Neural cell (in vitro differentiated cells): ENCODE measurements around the gene CDYL. TPM values are rescaled to one million over a fixed set of nuclear protein-coding genes. Genes with fewer than 3 reads are reported as not detected.

Source experiments
- H2AFZ ChIP-seq: fragments of 200-600, 300-800 bp; sonication (generic), shearing (Covaris generic); 2 replicates; pipeline ENCODE4 v1.6.0; 2014; ENCODE audit warnings: low read depth, mild to moderate bottlenecking, antibody characterized with exemption, low read length, moderate library complexity
- H3F3A ChIP-seq: fragments of 200-600 bp; shearing (Covaris generic); 2 replicates; pipeline ENCODE4 v1.6.1; 2016; ENCODE audit warnings: mild to moderate bottlenecking, moderate library complexity, mixed read lengths, antibody characterized with exemption, low read length; ENCODE audit not compliant: insufficient read depth, poor library complexity, severe bottlenecking
- H3K27ac ChIP-seq: fragments of 200-600, 300-800 bp; sonication (generic), shearing (Covaris generic); 2 replicates; pipeline ENCODE4 v1.5.1; 2014; ENCODE audit warnings: mild to moderate bottlenecking, low read length, moderate library complexity
- H3K27me3 ChIP-seq: fragments of 300-800, 200-600 bp; sonication (generic), shearing (Covaris generic); 2 replicates; pipeline ENCODE4 v1.6.0; 2014; ENCODE audit warnings: mild to moderate bottlenecking, low read depth, low read length, moderate library complexity; ENCODE audit not compliant: insufficient read depth
- H3K36me3 ChIP-seq: fragments of 300-800, 200-600 bp; sonication (generic), shearing (Covaris generic); 2 replicates; pipeline ENCODE4 v1.5.1; 2014; ENCODE audit warnings: mild to moderate bottlenecking, antibody characterized with exemption, low read length, moderate library complexity; ENCODE audit not compliant: insufficient read depth
- H3K4me2 ChIP-seq: fragments of 300-800, 200-600 bp; sonication (generic), shearing (Covaris generic); 2 replicates; pipeline ENCODE4 v1.6.0; 2014; ENCODE audit warnings: mild to moderate bottlenecking, low read length
- H3K4me3 ChIP-seq: fragments of 300-800, 200-600 bp; sonication (generic), shearing (Covaris generic); 2 replicates; pipeline ENCODE4 v1.5.1; 2014; ENCODE audit warnings: mild to moderate bottlenecking, low read length, moderate library complexity
- H3K79me2 ChIP-seq: fragments of 200-600 bp; shearing (Covaris generic); replicated peaks from 2 replicates; pipeline ENCODE4 v1.6.0; 2014; ENCODE audit warnings: mild to moderate bottlenecking, low read length, moderate library complexity; ENCODE audit not compliant: insufficient read depth
- H3K9ac ChIP-seq: fragments of 300-800, 200-600 bp; sonication (generic), shearing (Covaris generic); 2 replicates; pipeline ENCODE4 v1.6.1; 2016; ENCODE audit warnings: mild to moderate bottlenecking, low read length, mixed read lengths
- H3K9me2 ChIP-seq: fragments of 200-600 bp; shearing (Covaris generic); 2 replicates; pipeline ENCODE4 v1.6.1; 2016; ENCODE audit warnings: mild to moderate bottlenecking, low read length, mixed read lengths; ENCODE audit not compliant: insufficient read depth
- H3K9me3 ChIP-seq: fragments of 200-600, 300-800 bp; sonication (generic), shearing (Covaris generic); 2 replicates; pipeline ENCODE4 v1.6.1; 2016; ENCODE audit warnings: mild to moderate bottlenecking, mixed run types, low read length, moderate library complexity, mixed read lengths
- H4K20me1 ChIP-seq: fragments of 200-600 bp; shearing (Covaris generic); 2 replicates; pipeline ENCODE4 v1.6.1; 2016; ENCODE audit warnings: mild to moderate bottlenecking, mixed run types; ENCODE audit not compliant: insufficient read depth
- CTCF ChIP-seq: fragments of 450-650 bp; IDR thresholded peaks from 2 replicates; pipeline ENCODE4 v1.5.1; 2014; ENCODE audit warnings: antibody characterized with exemption, mild to moderate bottlenecking, moderate library complexity; ENCODE audit not compliant: poor library complexity, severe bottlenecking
- EP300 ChIP-seq: fragments of 450-650 bp; conservative IDR thresholded peaks from 2 replicates; pipeline ENCODE4 v1.6.1; 2014; ENCODE audit warnings: antibody characterized with exemption, mild to moderate bottlenecking, moderate library complexity; ENCODE audit not compliant: poor library complexity, severe bottlenecking
- EZH2 ChIP-seq: fragments of 200-600, 300-800 bp; shearing (Covaris generic), sonication (generic); IDR thresholded peaks from 2 replicates; pipeline ENCODE4 v1.6.1; 2014; ENCODE audit warnings: antibody characterized with exemption, low read length, borderline replicate concordance, mild to moderate bottlenecking; ENCODE audit not compliant: insufficient read depth, poor library complexity, severe bottlenecking
- MXI1 ChIP-seq: fragments of 450-650 bp; conservative IDR thresholded peaks from 2 replicates; pipeline ENCODE4 v1.6.1; 2014; ENCODE audit warnings: antibody characterized with exemption, mild to moderate bottlenecking; ENCODE audit not compliant: poor library complexity, severe bottlenecking
- POLR2AphosphoS5 ChIP-seq: IDR thresholded peaks from 2 replicates; pipeline ENCODE4 v1.6.1; 2012
- RAD21 ChIP-seq: fragments of 450-650 bp; conservative IDR thresholded peaks from 2 replicates; pipeline ENCODE4 v1.6.1; 2014; ENCODE audit warnings: antibody characterized with exemption, mild to moderate bottlenecking, moderate library complexity
- REST ChIP-seq: IDR thresholded peaks from 2 replicates; pipeline ENCODE4 v1.6.1; 2012; ENCODE audit warnings: borderline replicate concordance
- SMC3 ChIP-seq: fragments of 450-650 bp; conservative IDR thresholded peaks from 2 replicates; pipeline ENCODE4 v1.6.1; 2014; ENCODE audit warnings: antibody characterized with exemption, mild to moderate bottlenecking, moderate library complexity; ENCODE audit not compliant: poor library complexity
- TAF1 ChIP-seq: IDR thresholded peaks from 2 replicates; pipeline ENCODE4 v1.6.1; 2012; ENCODE audit warnings: low read depth
- polyA plus RNA-seq: library from polyadenylated mRNA; depleted of rRNA; stranded (reverse); fragments of >200 nt; gene quantifications from 2 replicates; pipeline ENCODE4 v1.2.3, GENCODE V29; 2014

The CDYL gene
- polyA plus RNA-seq, 1 donor from 2014 or later = 5.2 TPM

- no peaks in the 10 kb centered on the region for H3K27me3 ChIP-seq
- no peak overlapping the region for H2AFZ ChIP-seq
- H3K4me2 ChIP-seq = no peak overlapping the region
- no peaks in the 10 kb centered on the region for H3K9me2 ChIP-seq
- H3F3A ChIP-seq = no peaks in the 10 kb centered on the region
- no peaks in the 10 kb centered on the region for H4K20me1 ChIP-seq
- H3K79me2 ChIP-seq = peaks cover 46% of the 10 kb centered on the region
- H3K9me3 ChIP-seq = no peaks in the 10 kb centered on the region
- H3K9ac ChIP-seq = no peak overlapping the region
- no peak overlapping the region for H3K27ac ChIP-seq
- H3K4me3 ChIP-seq = no peak overlapping the region
- H3K36me3 ChIP-seq = no peaks in the 10 kb centered on the region
- no peak for TF ChIP-seq MXI1
- no peak for TF ChIP-seq EZH2
- no peak for TF ChIP-seq POLR2AphosphoS5
- TF ChIP-seq REST = no peak
- no peak for TF ChIP-seq SMC3
- TF ChIP-seq RAD21 = no peak
- no peak for TF ChIP-seq TAF1
- TF ChIP-seq EP300 = no peak
- no peak for TF ChIP-seq CTCF
Measured at GRCh38 chr6:4799912-4800311, 23.7 kb downstream of the CDYL start.

GRCh38 chr6:4800662-4801061 lies 24.5 kb downstream of the CDYL start:
- no peak overlapping the region for H2AFZ ChIP-seq

More at GRCh38 chr6:4800662-4801061, 24.5 kb downstream of the CDYL start:
- Histone ChIP-seq H3K27ac (no peak overlapping the region), H3K36me3 (no peaks in the 10 kb centered on the region), H3K4me3 (no peak overlapping the region), H4K20me1 (no peaks in the 10 kb centered on the region), H3K79me2 (peaks cover 45% of the 10 kb centered on the region), H3K27me3 (no peaks in the 10 kb centered on the region), H3F3A (no peaks in the 10 kb centered on the region), H3K4me2 (no peak overlapping the region), H3K9ac (no peak overlapping the region), H3K9me3 (no peaks in the 10 kb centered on the region), H3K9me2 (no peaks in the 10 kb centered on the region)
- TF ChIP-seq POLR2AphosphoS5 = no peak
- no peak for TF ChIP-seq CTCF
- no peak for TF ChIP-seq RAD21
- TF ChIP-seq EZH2 = no peak
- no peak for TF ChIP-seq SMC3
- no peak for TF ChIP-seq REST
- TF ChIP-seq TAF1 = no peak
